SK-N-SH (cell line): ENCODE measurements around the gene PTPN12. TPM values are rescaled to one million over a fixed set of nuclear protein-coding genes. Genes with fewer than 3 reads are reported as not detected.

Experiments
- CTCF ChIA-PET: fragments of 300-600, 350-600 bp; formaldehyde crosslinking; extraction: SDS; loops from one replicate; lab custom pipeline; 2021; lab: Yijun Ruan, JAX
- POLR2A ChIA-PET: fragments of 350-600 bp; sonication (Branson Sonifier 250); formaldehyde crosslinking; extraction: SDS; loops from one replicate; lab custom pipeline; 2020; ENCODE audit warnings: antibody characterized with exemption, inconsistent platforms; lab: Yijun Ruan, JAX
- DNase-seq: peaks from one replicate; pipeline ENCODE4 v3.0.0; 2012
- H2AFZ ChIP-seq: fragments of 200-600 bp; sonication (generic); 2 replicates; pipeline ENCODE4 v1.8.1; 2016; ENCODE audit warnings: antibody characterized with exemption, mild to moderate bottlenecking, low read depth
- H3F3A ChIP-seq: fragments of 200-600 bp; sonication (generic); replicated peaks from 2 replicates; pipeline ENCODE3; 2016; ENCODE audit warnings: antibody characterized with exemption, mild to moderate bottlenecking; ENCODE audit not compliant: insufficient read depth
- H3K27ac ChIP-seq, 2 experiments: fragments of 200-500 bp in 1 of 2; fragments of 200-600 bp in 1 of 2; sonication (Bioruptor generic) in 1 of 2; sonication (generic), shearing (Covaris generic) in 1 of 2; 2 replicates each; pipeline versions ENCODE4 v1.5.1 to v1.6.1; 2014 to 2016; ENCODE audit warnings: low read depth in 2 of 2, inconsistent platforms in 1 of 2, low read length in 1 of 2, mild to moderate bottlenecking in 1 of 2, mixed read lengths in 1 of 2
- H3K27me3 ChIP-seq: fragments of 200-600 bp; sonication (generic), shearing (Covaris generic); 2 replicates; pipeline ENCODE4 v1.6.1; 2016; ENCODE audit warnings: mixed run types; ENCODE audit not compliant: insufficient read depth
- H3K36me3 ChIP-seq, 2 experiments: fragments of 200-500 bp in 1 of 2; fragments of 200-600 bp in 1 of 2; sonication (Bioruptor generic) in 1 of 2; sonication (generic) in 1 of 2; replicated peaks in 1 of 2; 2 replicates each; pipeline versions ENCODE3 to v1.5.1; 2014 to 2016; ENCODE audit warnings: low read length in 1 of 2, mild to moderate bottlenecking in 1 of 2; ENCODE audit not compliant: insufficient read depth in 2 of 2, control insufficient read depth in 1 of 2
- H3K4me1 ChIP-seq, 2 experiments: fragments of 200-500 bp in 1 of 2; fragments of 200-600 bp in 1 of 2; sonication (Bioruptor generic) in 1 of 2; sonication (generic), shearing (Covaris generic) in 1 of 2; 2 replicates each; pipeline versions ENCODE4 v1.5.1 to v1.6.1; 2014 to 2016; ENCODE audit warnings: low read depth in 1 of 2, low read length in 1 of 2, mixed run types in 1 of 2; ENCODE audit not compliant: insufficient read depth in 2 of 2, control insufficient read depth in 1 of 2
- H3K4me2 ChIP-seq: fragments of 200-600 bp; sonication (generic), shearing (Covaris generic); 2 replicates; pipeline ENCODE4 v1.6.1; 2017; ENCODE audit warnings: mixed run types
- H3K4me3 ChIP-seq, 2 experiments: fragments of 200-500 bp in 1 of 2; fragments of 200-600 bp in 1 of 2; sonication (Bioruptor generic) in 1 of 2; sonication (generic), shearing (Covaris generic) in 1 of 2; 2 replicates each; pipeline versions ENCODE4 v1.5.1 to v1.8.1; 2014 to 2016; ENCODE audit warnings: low read depth in 2 of 2, inconsistent platforms in 1 of 2, low read length in 1 of 2, mild to moderate bottlenecking in 1 of 2, mixed read lengths in 1 of 2, moderate library complexity in 1 of 2
- H3K79me2 ChIP-seq: fragments of 200-600 bp; sonication (generic); 2 replicates; pipeline ENCODE4 v1.8.1; 2017; ENCODE audit warnings: mild to moderate bottlenecking; ENCODE audit not compliant: insufficient read depth
- H3K9ac ChIP-seq: fragments of 200-600 bp; sonication (generic); 2 replicates; pipeline ENCODE4 v1.6.1; 2017; ENCODE audit warnings: mixed run types
- H3K9me2 ChIP-seq: fragments of 200-600 bp; sonication (generic); 2 replicates; pipeline ENCODE4 v1.6.1; 2017; ENCODE audit warnings: mixed run types
- H3K9me3 ChIP-seq: fragments of 200-600 bp; sonication (generic); 2 replicates; pipeline ENCODE4 v1.6.1; 2017; ENCODE audit warnings: mixed run types, mild to moderate bottlenecking, moderate library complexity
- H4K20me1 ChIP-seq: fragments of 200-600 bp; sonication (generic); 2 replicates; pipeline ENCODE4 v1.6.1; 2017; ENCODE audit warnings: mild to moderate bottlenecking, mixed run types; ENCODE audit not compliant: insufficient read depth
- CHD2 ChIP-seq: fragments of 150-350 bp; IDR thresholded peaks from 2 replicates; pipeline ENCODE4 v1.6.1; 2018; ENCODE audit warnings: low read length; ENCODE audit not compliant: partially characterized antibody
- FOSL2 ChIP-seq: IDR thresholded peaks from 2 replicates; pipeline ENCODE4 v1.4.0; 2012; ENCODE audit warnings: low read depth, mild to moderate bottlenecking, moderate library complexity, borderline replicate concordance
- GABPA ChIP-seq: IDR thresholded peaks from 2 replicates; pipeline ENCODE4 v1.4.0; 2012; ENCODE audit warnings: low read depth, mild to moderate bottlenecking
- JUND ChIP-seq: IDR thresholded peaks from 2 replicates; pipeline ENCODE4 v1.4.0; 2012
- MXI1 ChIP-seq: IDR thresholded peaks from 2 replicates; pipeline ENCODE4 v1.6.1; 2012; ENCODE audit warnings: mild to moderate bottlenecking, low read depth, low read length, improper control_type of control experiment
- NRF1 ChIP-seq: IDR thresholded peaks from 2 replicates; pipeline ENCODE4 v1.6.1; 2012; ENCODE audit warnings: low read depth, mild to moderate bottlenecking, low read length
- POLR2AphosphoS5 ChIP-seq: IDR thresholded peaks from 2 replicates; pipeline ENCODE4 v1.6.1; 2012; ENCODE audit warnings: low read depth, low read length
- RAD21 ChIP-seq: IDR thresholded peaks from 2 replicates; pipeline ENCODE4 v1.6.1; 2012; ENCODE audit warnings: mild to moderate bottlenecking, low read length
- RCOR1 ChIP-seq: fragments of 150-350 bp; IDR thresholded peaks from 2 replicates; pipeline ENCODE4 v1.6.1; 2017; ENCODE audit warnings: antibody characterized with exemption, low read length
- RFX5 ChIP-seq: IDR thresholded peaks from 2 replicates; pipeline ENCODE4 v1.6.1; 2012; ENCODE audit warnings: mild to moderate bottlenecking, improper control_type of control experiment, low read length
- RXRA ChIP-seq: IDR thresholded peaks from 2 replicates; pipeline ENCODE4 v1.4.0; 2012; ENCODE audit warnings: low read depth, mild to moderate bottlenecking, borderline replicate concordance
- SMC3 ChIP-seq: IDR thresholded peaks from 2 replicates; pipeline ENCODE4 v1.6.1; 2012; ENCODE audit warnings: low read depth, low read length, improper control_type of control experiment
- TAF1 ChIP-seq: IDR thresholded peaks from 2 replicates; pipeline ENCODE4 v1.6.1; 2012; ENCODE audit warnings: low read depth, mild to moderate bottlenecking, low read length, moderate library complexity, borderline replicate concordance
- TCF12 ChIP-seq: IDR thresholded peaks from 2 replicates; pipeline ENCODE4 v1.4.0; 2012
- WGBS: methylation state at CpG from one replicate; pipeline ENCODE4 v1.1.6; 2017; ENCODE audit warnings: low lambda C conversion rate; 5-methylcytosine and 5-hydroxymethylcytosine counted together
- polyA plus RNA-seq, 3 experiments: library from polyadenylated mRNA; depleted of rRNA; stranded (reverse); fragments of >200 nt; gene quantifications; 2 replicates each; pipeline ENCODE4 v1.2.3, GENCODE V29; 2012
- TF ChIP-seq, protein P1 (sequence below): IDR thresholded peaks from 2 replicates; pipeline ENCODE4 v1.4.0; 2012; ENCODE audit warnings: low read depth, borderline replicate concordance
- TF ChIP-seq, protein P2 (sequence below): IDR thresholded peaks from 2 replicates; pipeline ENCODE4 v1.4.0; 2012; ENCODE audit warnings: low read depth
- TF ChIP-seq, protein P3 (sequence below): IDR thresholded peaks from 2 replicates; pipeline ENCODE4 v1.6.1; 2012; ENCODE audit warnings: mild to moderate bottlenecking, low read depth, low read length, moderate library complexity
- TF ChIP-seq, protein P4 (sequence below): fragments of 150-350 bp; IDR thresholded peaks from 2 replicates; pipeline ENCODE4 v1.6.1; 2017; ENCODE audit warnings: antibody characterized with exemption, low read length, low read depth, borderline replicate concordance

The PTPN12 gene
- polyA plus RNA-seq, 1 of the 3 experiments (the other 2 are of a cell fraction), result 23.3 TPM

GRCh38 chr7:77537778-77538280, 734 bp downstream of the PTPN12 start (continued):
- TF ChIP-seq, protein P1, sequence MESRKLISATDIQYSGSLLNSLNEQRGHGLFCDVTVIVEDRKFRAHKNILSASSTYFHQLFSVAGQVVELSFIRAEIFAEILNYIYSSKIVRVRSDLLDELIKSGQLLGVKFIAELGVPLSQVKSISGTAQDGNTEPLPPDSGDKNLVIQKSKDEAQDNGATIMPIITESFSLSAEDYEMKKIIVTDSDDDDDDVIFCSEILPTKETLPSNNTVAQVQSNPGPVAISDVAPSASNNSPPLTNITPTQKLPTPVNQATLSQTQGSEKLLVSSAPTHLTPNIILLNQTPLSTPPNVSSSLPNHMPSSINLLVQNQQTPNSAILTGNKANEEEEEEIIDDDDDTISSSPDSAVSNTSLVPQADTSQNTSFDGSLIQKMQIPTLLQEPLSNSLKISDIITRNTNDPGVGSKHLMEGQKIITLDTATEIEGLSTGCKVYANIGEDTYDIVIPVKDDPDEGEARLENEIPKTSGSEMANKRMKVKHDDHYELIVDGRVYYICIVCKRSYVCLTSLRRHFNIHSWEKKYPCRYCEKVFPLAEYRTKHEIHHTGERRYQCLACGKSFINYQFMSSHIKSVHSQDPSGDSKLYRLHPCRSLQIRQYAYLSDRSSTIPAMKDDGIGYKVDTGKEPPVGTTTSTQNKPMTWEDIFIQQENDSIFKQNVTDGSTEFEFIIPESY, result no peak
- no peak; the same call in 1 of the 2 replicates for TF ChIP-seq TAF1

- peak; percentile 73 for DNase-seq
- 1% methylated on average over 25 of the region's 30 CpGs for WGBS
- H3F3A ChIP-seq, result peaks cover 35% of the 10 kb centered on the region
- ChIA-PET POLR2A (interaction anchor here (0.6 to 1.4 kb wide), 2 partner anchors 145 to 206 kb away, joined by 3 read pairs; no protein-coding TSS in a partner anchor), CTCF (interaction anchor here (1.0 to 1.8 kb wide), 5 partner anchors 10 to 113 kb away, joined by 3 to 7 read pairs (median 3); no protein-coding TSS in a partner anchor)
- no peaks in the 10 kb centered on the region for H3K27me3 ChIP-seq
- H3K9ac ChIP-seq, result peak overlapping the region; percentile 99
- H3K4me3 ChIP-seq, result peak overlapping the region; percentile 94 to 100
- peaks cover 19 to 28% of the 10 kb centered on the region in 2 experiments; a peak in 3 of 4 replicates for H3K4me1 ChIP-seq
- H3K4me2 ChIP-seq, result peak overlapping the region; percentile 93
- H3K36me3 ChIP-seq, result peaks cover 0 to 11% of the 10 kb centered on the region in 2 experiments
- no peaks in the 10 kb centered on the region for H3K9me2 ChIP-seq
- peak overlapping the region; percentile 76 for H2AFZ ChIP-seq
- H4K20me1 ChIP-seq, result peaks cover 43% of the 10 kb centered on the region
- peak overlapping the region; percentile 95 for H3K27ac ChIP-seq
- H3K9me3 ChIP-seq, result no peaks in the 10 kb centered on the region
- peaks cover 67% of the 10 kb centered on the region for H3K79me2 ChIP-seq
- TF ChIP-seq SMC3 (no peak), FOSL2 (peak; percentile 23; the same call in 1 of the 2 replicates), MXI1 (peak; percentile 81; the same call in 1 of the 2 replicates), RFX5 (no peak), TAF1 (peak; percentile 80), GABPA (peak; percentile 71), JUND (0 out of 2 replicates have a peak, but pooled peaks have one; percentile 8), RCOR1 (no peak; the same call in 1 of the 2 replicates), NRF1 (no peak), POLR2AphosphoS5 (peak; percentile 61; the same call in 1 of the 2 replicates), CHD2 (no peak), TCF12 (peak; percentile 37; the same call in 1 of the 2 replicates), RXRA (peak; percentile 7; the same call in 1 of the 2 replicates), RAD21 (peak; percentile 4; the same call in 1 of the 2 replicates)
- TF ChIP-seq, protein P1, result 0 out of 2 replicates have a peak, but pooled peaks have one; percentile 29
- TF ChIP-seq, protein P2, sequence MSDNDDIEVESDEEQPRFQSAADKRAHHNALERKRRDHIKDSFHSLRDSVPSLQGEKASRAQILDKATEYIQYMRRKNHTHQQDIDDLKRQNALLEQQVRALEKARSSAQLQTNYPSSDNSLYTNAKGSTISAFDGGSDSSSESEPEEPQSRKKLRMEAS, result peak; percentile 10; the same call in 1 of the 2 replicates
- TF ChIP-seq, protein P3, sequence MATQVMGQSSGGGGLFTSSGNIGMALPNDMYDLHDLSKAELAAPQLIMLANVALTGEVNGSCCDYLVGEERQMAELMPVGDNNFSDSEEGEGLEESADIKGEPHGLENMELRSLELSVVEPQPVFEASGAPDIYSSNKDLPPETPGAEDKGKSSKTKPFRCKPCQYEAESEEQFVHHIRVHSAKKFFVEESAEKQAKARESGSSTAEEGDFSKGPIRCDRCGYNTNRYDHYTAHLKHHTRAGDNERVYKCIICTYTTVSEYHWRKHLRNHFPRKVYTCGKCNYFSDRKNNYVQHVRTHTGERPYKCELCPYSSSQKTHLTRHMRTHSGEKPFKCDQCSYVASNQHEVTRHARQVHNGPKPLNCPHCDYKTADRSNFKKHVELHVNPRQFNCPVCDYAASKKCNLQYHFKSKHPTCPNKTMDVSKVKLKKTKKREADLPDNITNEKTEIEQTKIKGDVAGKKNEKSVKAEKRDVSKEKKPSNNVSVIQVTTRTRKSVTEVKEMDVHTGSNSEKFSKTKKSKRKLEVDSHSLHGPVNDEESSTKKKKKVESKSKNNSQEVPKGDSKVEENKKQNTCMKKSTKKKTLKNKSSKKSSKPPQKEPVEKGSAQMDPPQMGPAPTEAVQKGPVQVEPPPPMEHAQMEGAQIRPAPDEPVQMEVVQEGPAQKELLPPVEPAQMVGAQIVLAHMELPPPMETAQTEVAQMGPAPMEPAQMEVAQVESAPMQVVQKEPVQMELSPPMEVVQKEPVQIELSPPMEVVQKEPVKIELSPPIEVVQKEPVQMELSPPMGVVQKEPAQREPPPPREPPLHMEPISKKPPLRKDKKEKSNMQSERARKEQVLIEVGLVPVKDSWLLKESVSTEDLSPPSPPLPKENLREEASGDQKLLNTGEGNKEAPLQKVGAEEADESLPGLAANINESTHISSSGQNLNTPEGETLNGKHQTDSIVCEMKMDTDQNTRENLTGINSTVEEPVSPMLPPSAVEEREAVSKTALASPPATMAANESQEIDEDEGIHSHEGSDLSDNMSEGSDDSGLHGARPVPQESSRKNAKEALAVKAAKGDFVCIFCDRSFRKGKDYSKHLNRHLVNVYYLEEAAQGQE, result peak; percentile 81
- TF ChIP-seq, protein P4, sequence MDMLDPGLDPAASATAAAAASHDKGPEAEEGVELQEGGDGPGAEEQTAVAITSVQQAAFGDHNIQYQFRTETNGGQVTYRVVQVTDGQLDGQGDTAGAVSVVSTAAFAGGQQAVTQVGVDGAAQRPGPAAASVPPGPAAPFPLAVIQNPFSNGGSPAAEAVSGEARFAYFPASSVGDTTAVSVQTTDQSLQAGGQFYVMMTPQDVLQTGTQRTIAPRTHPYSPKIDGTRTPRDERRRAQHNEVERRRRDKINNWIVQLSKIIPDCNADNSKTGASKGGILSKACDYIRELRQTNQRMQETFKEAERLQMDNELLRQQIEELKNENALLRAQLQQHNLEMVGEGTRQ, result no peak
Observed at GRCh38 chr7:77538281-77539212, 1.5 kb downstream of the PTPN12 start.
